H1 (cell line): ENCODE results near the gene HDAC9. TPM values are rescaled to one million over a fixed set of nuclear protein-coding genes. Genes with fewer than 3 reads are reported as not detected.

Source experiments
- CTCF ChIA-PET: fragments of 300-600 bp; sonication (Branson Sonifier 250); formaldehyde crosslinking; loops from one replicate; lab custom pipeline; 2021; ENCODE audit not compliant: partially characterized antibody; lab: Charles Lee
- POLR2A ChIA-PET: fragments of 300-600 bp; sonication (Branson Sonifier 250); formaldehyde crosslinking; loops from one replicate; lab custom pipeline; 2021; ENCODE audit warnings: inconsistent platforms; ENCODE audit not compliant: partially characterized antibody; lab: Charles Lee
- DNase-seq, 2 experiments: peaks; one replicate each; pipeline versions ENCODE4 v3.0.0 to v3.0.0-alpha.2; 2010 to 2022; ENCODE audit warnings: low spot score in 2 of 2, low read depth in 1 of 2, mixed read lengths in 1 of 2
- FAIRE-seq: peaks from 2 replicates; lab custom pipeline; 2011; peaks lifted over from hg19 to GRCh38; lab: Jason Lieb, UNC
- H2AFZ ChIP-seq: 2 replicates; pipeline ENCODE4 v1.8.1; 2012; ENCODE audit warnings: low read length, inconsistent platforms
- H2AK5ac ChIP-seq: 2 replicates; pipeline ENCODE4 v1.6.1; 2013; ENCODE audit warnings: low read depth, low read length
- H2BK120ac ChIP-seq: replicated peaks from 2 replicates; pipeline ENCODE3; 2013; ENCODE audit warnings: low read depth, low read length, inconsistent platforms
- H2BK12ac ChIP-seq: 2 replicates; pipeline ENCODE4 v1.6.1; 2013; ENCODE audit warnings: low read depth, low read length
- H2BK15ac ChIP-seq: 2 replicates; pipeline ENCODE4 v1.6.1; 2013; ENCODE audit warnings: low read length
- H2BK20ac ChIP-seq: 2 replicates; pipeline ENCODE4 v1.6.1; 2013; ENCODE audit warnings: low read length
- H2BK5ac ChIP-seq: 2 replicates; pipeline ENCODE4 v1.6.1; 2013; ENCODE audit warnings: low read depth, low read length
- H3K14ac ChIP-seq: 2 replicates; pipeline ENCODE4 v1.6.1; 2013; ENCODE audit warnings: inconsistent platforms; ENCODE audit not compliant: insufficient read length
- H3K18ac ChIP-seq: 2 replicates; pipeline ENCODE4 v1.6.1; 2013; ENCODE audit warnings: low read length; ENCODE audit errors: extremely low read depth
- H3K23ac ChIP-seq: 2 replicates; pipeline ENCODE4 v1.6.1; 2013; ENCODE audit warnings: inconsistent platforms; ENCODE audit not compliant: insufficient read length
- H3K23me2 ChIP-seq: 2 replicates; pipeline ENCODE4 v1.6.1; 2013; ENCODE audit warnings: low read depth, low read length
- H3K27ac ChIP-seq: 2 replicates; pipeline ENCODE4 v1.6.1; 2011; ENCODE audit warnings: low read depth, low read length, inconsistent platforms
- H3K27me3 ChIP-seq, 4 experiments: replicated peaks in 1 of 4; 1 replicate in 1 of 4; 2 replicates in 3 of 4; pipeline versions ENCODE4 v1.6.1 to v1.8.1; 2011 to 2013; ENCODE audit warnings: low read length in 3 of 4, mild to moderate bottlenecking in 3 of 4, inconsistent platforms in 2 of 4, mixed read lengths in 2 of 4, moderate library complexity in 1 of 4; ENCODE audit not compliant: control insufficient read depth in 3 of 4, insufficient read depth in 3 of 4; ENCODE audit errors: extremely low read depth in 1 of 4
- H3K36me3 ChIP-seq, 4 experiments: 2 replicates each; pipeline versions ENCODE4 v1.6.1 to v1.8.1; 2011 to 2013; ENCODE audit warnings: mild to moderate bottlenecking in 4 of 4, low read length in 3 of 4, moderate library complexity in 2 of 4, control low read depth in 1 of 4, inconsistent platforms in 1 of 4; ENCODE audit not compliant: insufficient read depth in 4 of 4, control insufficient read depth in 2 of 4
- H3K4ac ChIP-seq: replicated peaks from 2 replicates; pipeline ENCODE3; 2013; ENCODE audit warnings: low read length, low read depth, mixed read lengths, inconsistent platforms; ENCODE audit not compliant: insufficient read length
- H3K4me1 ChIP-seq, 4 experiments: replicated peaks in 1 of 4; 1 replicate in 1 of 4; 2 replicates in 3 of 4; pipeline versions ENCODE4 v1.6.1 to v1.8.1; 2011 to 2013; ENCODE audit warnings: low read length in 3 of 4, inconsistent platforms in 2 of 4, mixed read lengths in 1 of 4; ENCODE audit not compliant: insufficient read depth in 4 of 4, control insufficient read depth in 3 of 4
- H3K4me2 ChIP-seq, 2 experiments: 2 replicates each; pipeline versions ENCODE4 v1.6.1 to v1.8.1; 2011 to 2013; ENCODE audit warnings: low read depth in 2 of 2, low read length in 2 of 2, control low read depth in 1 of 2, inconsistent platforms in 1 of 2, mild to moderate bottlenecking in 1 of 2; ENCODE audit not compliant: insufficient read depth in 1 of 2
- H3K4me3 ChIP-seq, 4 experiments: fragments of 200-600, 300-600 bp in 1 of 4; sonication (generic), shearing (Covaris generic), sonication (Bioruptor Twin) in 1 of 4; 2 replicates each; pipeline versions ENCODE4 v1.5.1 to v1.8.1; 2011 to 2016; ENCODE audit warnings: low read length in 4 of 4, low read depth in 3 of 4, control low read depth in 2 of 4, inconsistent platforms in 2 of 4, mild to moderate bottlenecking in 2 of 4, mixed read lengths in 1 of 4, moderate library complexity in 1 of 4; ENCODE audit not compliant: insufficient read depth in 2 of 4; ENCODE audit errors: extremely low read depth in 1 of 4
- H3K56ac ChIP-seq: replicated peaks from 2 replicates; pipeline ENCODE3; 2013; ENCODE audit warnings: low read depth, mild to moderate bottlenecking, mixed read lengths, low read length, inconsistent platforms; ENCODE audit not compliant: insufficient read length
- H3K79me1 ChIP-seq: 2 replicates; pipeline ENCODE4 v1.6.1; 2013; ENCODE audit warnings: low read depth, low read length, control low read depth
- H3K79me2 ChIP-seq, 2 experiments: 2 replicates each; pipeline versions ENCODE4 v1.6.1 to v1.8.1; 2012 to 2013; ENCODE audit warnings: low read length in 2 of 2, mild to moderate bottlenecking in 2 of 2, inconsistent platforms in 1 of 2; ENCODE audit not compliant: insufficient read depth in 2 of 2, control insufficient read depth in 1 of 2
- H3K9ac ChIP-seq, 4 experiments: replicated peaks in 1 of 4; 1 replicate in 1 of 4; 2 replicates in 3 of 4; pipeline versions ENCODE4 v1.6.1 to v1.8.1; 2011 to 2013; ENCODE audit warnings: low read depth in 3 of 4, low read length in 3 of 4, control low read depth in 2 of 4, mild to moderate bottlenecking in 2 of 4, moderate library complexity in 2 of 4, inconsistent platforms in 1 of 4; ENCODE audit errors: extremely low read depth in 1 of 4
- H3K9me3 ChIP-seq, 2 experiments: 2 replicates each; pipeline versions ENCODE4 v1.6.1 to v1.8.1; 2012 to 2013; ENCODE audit warnings: mild to moderate bottlenecking in 2 of 2, moderate library complexity in 2 of 2, control low read depth in 1 of 2, inconsistent platforms in 1 of 2, low read depth in 1 of 2, low read length in 1 of 2, mixed read lengths in 1 of 2; ENCODE audit not compliant: insufficient read depth in 2 of 2
- H4K20me1 ChIP-seq, 2 experiments: replicated peaks in 1 of 2; 2 replicates each; pipeline versions ENCODE3 to v1.8.1; 2011 to 2013; ENCODE audit warnings: inconsistent platforms in 2 of 2, low read length in 2 of 2, mild to moderate bottlenecking in 1 of 2; ENCODE audit not compliant: insufficient read depth in 2 of 2, control insufficient read depth in 1 of 2
- H4K5ac ChIP-seq: 2 replicates; pipeline ENCODE4 v1.6.1; 2013; ENCODE audit warnings: low read length, low read depth, mixed read lengths, inconsistent platforms; ENCODE audit not compliant: insufficient read length
- H4K8ac ChIP-seq: 2 replicates; pipeline ENCODE4 v1.8.0; 2013; ENCODE audit warnings: mild to moderate bottlenecking, moderate library complexity, low read length, inconsistent platforms; ENCODE audit not compliant: insufficient read depth; ENCODE audit errors: extremely low read depth
- H4K91ac ChIP-seq: replicated peaks from 2 replicates; pipeline ENCODE3; 2013; ENCODE audit warnings: low read length, mixed read lengths, inconsistent platforms; ENCODE audit not compliant: insufficient read length
- CBX8 ChIP-seq: fragments of 300-800, 300-1000 bp; sonication (generic); IDR thresholded peaks from 2 replicates; pipeline ENCODE4 v1.7.1; 2016; ENCODE audit warnings: low read depth, low read length, borderline replicate concordance
- CEBPB ChIP-seq: IDR thresholded peaks from 2 replicates; pipeline ENCODE4 v1.6.1; 2012; ENCODE audit warnings: low read depth, low read length
- CREB1 ChIP-seq: IDR thresholded peaks from 2 replicates; pipeline ENCODE4 v1.6.1; 2012; ENCODE audit warnings: inconsistent platforms
- EP300 ChIP-seq, 2 experiments: IDR thresholded peaks; 1 replicate in 1 of 2; 2 replicates in 1 of 2; pipeline ENCODE4 v1.6.1; 2011 to 2012; ENCODE audit warnings: low read depth in 2 of 2, low read length in 2 of 2, mild to moderate bottlenecking in 2 of 2, borderline replicate concordance in 1 of 2, inconsistent platforms in 1 of 2, moderate library complexity in 1 of 2
- EZH2 ChIP-seq: fragments of 200-600 bp; sonication (generic); IDR thresholded peaks from 2 replicates; pipeline ENCODE4 v1.7.1; 2012; ENCODE audit warnings: low read depth, mild to moderate bottlenecking, moderate library complexity, low read length, inconsistent platforms; ENCODE audit not compliant: severe bottlenecking
- FOSL1 ChIP-seq: IDR thresholded peaks from 2 replicates; pipeline ENCODE4 v1.6.1; 2011; ENCODE audit warnings: mild to moderate bottlenecking, low read depth, low read length, moderate library complexity; ENCODE audit not compliant: insufficient read depth
- GABPA ChIP-seq: IDR thresholded peaks from 2 replicates; pipeline ENCODE4 v1.6.1; 2011; ENCODE audit warnings: mild to moderate bottlenecking, low read length, moderate library complexity, borderline replicate concordance; ENCODE audit not compliant: insufficient read depth
- JUN ChIP-seq: IDR thresholded peaks from 2 replicates; pipeline ENCODE4 v1.6.1; 2011; ENCODE audit warnings: low read depth, mild to moderate bottlenecking, improper control_type of control experiment, low read length
- KDM1A ChIP-seq: fragments of 200-600, 300-600 bp; sonication (generic); IDR thresholded peaks from 2 replicates; pipeline ENCODE4 v1.7.1; 2016; ENCODE audit warnings: mild to moderate bottlenecking, low read length, borderline replicate concordance
- KDM5A ChIP-seq: fragments of 200-600 bp; IDR thresholded peaks from 2 replicates; pipeline ENCODE4 v1.7.1; 2012; ENCODE audit warnings: mild to moderate bottlenecking, low read length, inconsistent platforms, mixed read lengths
- RBBP5 ChIP-seq: IDR thresholded peaks from 2 replicates; pipeline ENCODE4 v1.7.1; 2012; ENCODE audit warnings: low read depth, mild to moderate bottlenecking, inconsistent platforms, low read length, moderate library complexity, borderline replicate concordance
- RNF2 ChIP-seq: fragments of 200-900, 300-1000 bp; sonication (generic); IDR thresholded peaks from 2 replicates; pipeline ENCODE4 v1.7.1; 2016; ENCODE audit warnings: borderline replicate concordance, low read depth, mild to moderate bottlenecking, antibody characterized with exemption, low read length; ENCODE audit not compliant: poor library complexity, severe bottlenecking; ENCODE audit errors: missing control alignments
- RXRA ChIP-seq: IDR thresholded peaks from 2 replicates; pipeline ENCODE4 v1.6.1; 2011; ENCODE audit warnings: low read depth, mild to moderate bottlenecking, low read length, moderate library complexity; ENCODE audit not compliant: insufficient read depth
- TAF7 ChIP-seq: optimal IDR thresholded peaks from 2 replicates; pipeline ENCODE3; 2011; ENCODE audit warnings: low read depth, mild to moderate bottlenecking, inconsistent platforms, low read length, moderate library complexity, borderline replicate concordance
- WGBS, 2 experiments: shearing (Covaris generic) in 1 of 2; methylation state at CpG; one replicate each; pipeline versions ENCODE4 v1.1.6 to v1.1.7; 2013 to 2015; ENCODE audit warnings: low lambda C conversion rate in 2 of 2, mixed read lengths in 2 of 2, inconsistent platforms in 1 of 2, low coverage in 1 of 2, missing lambda C conversion rate in 1 of 2; ENCODE audit not compliant: insufficient replicate concordance in 2 of 2, insufficient coverage in 1 of 2, insufficient read length in 1 of 2; ENCODE audit errors: extremely low coverage in 1 of 2, missing lambda C conversion rate in 1 of 2; 5-methylcytosine and 5-hydroxymethylcytosine counted together
- polyA plus RNA-seq, 7 experiments: library from polyadenylated mRNA; depleted of rRNA in 3 of 7; stranded (reverse) in 5 of 7; unstranded in 2 of 7; fragments of >200 nt in 5 of 7; fragments of 200-250 nt in 2 of 7; gene quantifications; 1 replicate in 5 of 7; 2 replicates in 1 of 7; 4 replicates in 1 of 7; pipeline versions ENCODE4 v1.2.1 to v1.2.3, GENCODE V29; 2011 to 2013; ENCODE audit warnings: missing spikeins in 2 of 7, mixed read lengths in 2 of 7
- total RNA-seq: library from RNA; stranded (reverse); fragmentation: NEBNext Ultra II Directional; extraction: Animal tissue kit (Norgen Biotek cat#: 25700); gene quantifications from 2 replicates; pipeline ENCODE4 v1.2.1, GENCODE V29; 2021

HDAC9 gene
- total and polyA plus RNA-seq, 2 of the 8 experiments (the other 6 are each of a cell fraction or from before 2014, with no cell fraction given): 9.5 to 13.1 TPM

GRCh38 chr7:18900803-18901202 is 405.3 kb downstream of the HDAC9 start:
- DNase-seq (no peak), FAIRE-seq (no peak)
- H3K27me3 ChIP-seq: no peaks in the 10 kb centered on the region
- H3K23ac ChIP-seq: no peak overlapping the region
- no peaks in the 10 kb centered on the region for H3K79me2 ChIP-seq
- no peaks in the 10 kb centered on the region for H3K4me1 ChIP-seq
- no peak overlapping the region for H3K4me3 ChIP-seq
- no peak overlapping the region for H3K18ac ChIP-seq
- no peak overlapping the region for H3K56ac ChIP-seq
- H2BK5ac ChIP-seq: no peak overlapping the region
- CTCF ChIA-PET: no interaction called here
- no peak overlapping the region for H2BK120ac ChIP-seq
- H3K9me3 ChIP-seq: no peaks in the 10 kb centered on the region
- H3K9ac ChIP-seq: no peak overlapping the region
- H2BK20ac ChIP-seq: no peak overlapping the region
- no peaks in the 10 kb centered on the region for H3K36me3 ChIP-seq
- POLR2A ChIA-PET: no interaction called here
- no peak overlapping the region for H3K14ac ChIP-seq
- H3K4me2 ChIP-seq: no peak overlapping the region
- no peak overlapping the region for H2BK15ac ChIP-seq
- no peak overlapping the region for H4K8ac ChIP-seq
- no peaks in the 10 kb centered on the region for H3K23me2 ChIP-seq
- no peak overlapping the region for H2BK12ac ChIP-seq
- no peak overlapping the region for H3K4ac ChIP-seq
- H2AK5ac ChIP-seq: no peak overlapping the region
- H4K5ac ChIP-seq: no peak overlapping the region
- H3K79me1 ChIP-seq: no peaks in the 10 kb centered on the region
- WGBS, 2 experiments: 77% methylated on average over 1 of the region's 1 CpG; no CpG with 5 or more reads in 1 of the 2 experiments
- no peaks in the 10 kb centered on the region for H4K20me1 ChIP-seq
- H2AFZ ChIP-seq: no peak overlapping the region
- H3K27ac ChIP-seq: no peak overlapping the region
- no peak overlapping the region for H4K91ac ChIP-seq
- no peak for TF ChIP-seq CREB1
- TF ChIP-seq RNF2: no peak
- TF ChIP-seq EP300 (IDR thresholded peaks at IDR 0.05; ENCODE audit: borderline replicate concordance in 1 of 2, low read depth in 2 of 2, low read length in 2 of 2): no peak
- no peak for TF ChIP-seq FOSL1
- no peak for TF ChIP-seq JUN
- no peak for TF ChIP-seq EZH2
- no peak for TF ChIP-seq KDM5A
- no peak for TF ChIP-seq GABPA
- no peak for TF ChIP-seq KDM1A
- no peak for TF ChIP-seq TAF7
- TF ChIP-seq CEBPB: no peak
- TF ChIP-seq RXRA: no peak
- TF ChIP-seq RBBP5: no peak
- no peak for TF ChIP-seq CBX8
